HFFc6 (cell line): Measurements from ENCODE around the gene TAS1R3. TPM values are rescaled to one million over a fixed set of nuclear protein-coding genes. Genes with fewer than 3 reads are reported as not detected.

Experiments used
- DNase-seq: peaks from one replicate; pipeline ENCODE4 v3.0.0-alpha.2; 2018
- H3K27ac Mint-ChIP-seq: 2 replicates; pipeline ENCODE4 v1.8.0; 2020; ENCODE audit warnings: mild to moderate bottlenecking, mixed read lengths
- H3K27me3 Mint-ChIP-seq: 2 replicates; pipeline ENCODE4 v1.8.0; 2021; ENCODE audit warnings: mild to moderate bottlenecking, moderate library complexity, mixed read lengths; ENCODE audit not compliant: insufficient read depth
- H3K36me3 Mint-ChIP-seq: 2 replicates; pipeline ENCODE4 v1.8.0; 2021; ENCODE audit warnings: low read depth, mixed read lengths
- H3K4me1 Mint-ChIP-seq: 2 replicates; pipeline ENCODE4 v1.8.0; 2020; ENCODE audit warnings: low read depth, mixed read lengths
- H3K4me3 Mint-ChIP-seq: 2 replicates; pipeline ENCODE4 v1.8.0; 2020; ENCODE audit warnings: mild to moderate bottlenecking, moderate library complexity, mixed read lengths
- H3K9me3 Mint-ChIP-seq: 2 replicates; pipeline ENCODE4 v1.8.0; 2020; ENCODE audit warnings: mild to moderate bottlenecking, mixed read lengths
- CTCF ChIP-seq: fragments of 200-600 bp; sonication (generic); IDR thresholded peaks from 2 replicates; pipeline ENCODE4 v1.5.0; 2021; ENCODE audit warnings: antibody characterized with exemption, mild to moderate bottlenecking
- total RNA-seq, 6 experiments: library from RNA; stranded (reverse); fragmentation: NEBNext Ultra II Directional; extraction: Animal tissue kit (Norgen Biotek cat#: 25700); gene quantifications; 2 replicates in 1 of 6; 3 replicates in 5 of 6; pipeline ENCODE4 v1.2.3, GENCODE V29; 2021

Gene TAS1R3
- total RNA-seq, 6 experiments from 2014 or later: 0.07 to 0.20 (median 0.13) TPM

- Mint-ChIP-seq H3K36me3 (no peaks in the 10 kb centered on the region), H3K27ac (no peak overlapping the region), H3K9me3 (no peaks in the 10 kb centered on the region), H3K4me3 (no peak overlapping the region), H3K4me1 (no peaks in the 10 kb centered on the region), H3K27me3 (peaks cover 1% of the 10 kb centered on the region)
- DNase-seq: no peak
- TF ChIP-seq CTCF: no peak
These were observed 40.0 kb upstream of the TAS1R3 start for GRCh38 chr1:1291023-1291528.

GRCh38 chr1:1291548-1292441 is 39.3 kb upstream of the TAS1R3 start:
- no peak overlapping the region for H3K27ac Mint-ChIP-seq
- peak; percentile 37 for DNase-seq
- no peak overlapping the region for H3K4me3 Mint-ChIP-seq

GRCh38 chr1:1292442-1292779 is 38.7 kb upstream of the TAS1R3 start:
- Mint-ChIP-seq H3K36me3 (no peaks in the 10 kb centered on the region), H3K4me3 (no peak overlapping the region), H3K27ac (no peak overlapping the region), H3K9me3 (no peaks in the 10 kb centered on the region), H3K27me3 (peaks cover 1% of the 10 kb centered on the region), H3K4me1 (no peaks in the 10 kb centered on the region)
- no peak for DNase-seq
- no peak for TF ChIP-seq CTCF

More at GRCh38 chr1:1291548-1292441, 39.3 kb upstream of the TAS1R3 start:
- Mint-ChIP-seq H3K9me3 (no peaks in the 10 kb centered on the region), H3K4me1 (no peaks in the 10 kb centered on the region), H3K27me3 (peaks cover 1% of the 10 kb centered on the region), H3K36me3 (no peaks in the 10 kb centered on the region)
- TF ChIP-seq CTCF: peak; percentile 74

GRCh38 chr1:1292851-1293250 is 38.2 kb upstream of the TAS1R3 start:
- no peaks in the 10 kb centered on the region for H3K36me3 Mint-ChIP-seq
- TF ChIP-seq CTCF: no peak
- no peaks in the 10 kb centered on the region for H3K4me1 Mint-ChIP-seq
- H3K4me3 Mint-ChIP-seq: no peak overlapping the region
- peaks cover 1% of the 10 kb centered on the region for H3K27me3 Mint-ChIP-seq
- H3K9me3 Mint-ChIP-seq: no peaks in the 10 kb centered on the region
- DNase-seq: no peak
- no peak overlapping the region for H3K27ac Mint-ChIP-seq

GRCh38 chr1:1293263-1294249 is 37.5 kb upstream of the TAS1R3 start:
- H3K9me3 Mint-ChIP-seq: no peaks in the 10 kb centered on the region
- TF ChIP-seq CTCF: no peak
- no peak overlapping the region for H3K27ac Mint-ChIP-seq
- no peak overlapping the region for H3K4me3 Mint-ChIP-seq
- no peaks in the 10 kb centered on the region for H3K36me3 Mint-ChIP-seq
- no peaks in the 10 kb centered on the region for H3K4me1 Mint-ChIP-seq
- H3K27me3 Mint-ChIP-seq: peaks cover 1% of the 10 kb centered on the region
- DNase-seq: no peak
